Keratinocyte (primary cell): ENCODE results near the gene FGF22. TPM values are rescaled to one million over a fixed set of nuclear protein-coding genes. Genes with fewer than 3 reads are reported as not detected.
A peak's percentile ranks its signal among the peaks of the same experiment; 100 is the strongest.

Source experiments
- DNase-seq: peaks from one replicate; pipeline ENCODE4 v3.0.0-alpha.2; 2011; ENCODE audit warnings: low read depth, missing footprints, low spot score
- FAIRE-seq: peaks from 2 replicates; lab custom pipeline; 2011; peaks lifted over from hg19 to GRCh38; lab: Jason Lieb, UNC
- H2AFZ ChIP-seq: 2 replicates; pipeline ENCODE4 v1.6.0; 2012; ENCODE audit warnings: low read length, control low read depth, inconsistent platforms; ENCODE audit not compliant: control insufficient read depth
- H3K27ac ChIP-seq: 2 replicates; pipeline ENCODE4 v1.5.1; 2011; ENCODE audit warnings: low read length; ENCODE audit not compliant: control insufficient read depth, insufficient read depth
- H3K27me3 ChIP-seq: 3 replicates; pipeline ENCODE4 v1.6.0; 2011; ENCODE audit warnings: low read length; ENCODE audit not compliant: control insufficient read depth, insufficient read depth; ENCODE audit errors: extremely low read depth
- H3K36me3 ChIP-seq, 2 experiments: 2 replicates in 1 of 2; 3 replicates in 1 of 2; pipeline ENCODE4 v1.5.1; 2011; ENCODE audit warnings: low read length in 2 of 2, mild to moderate bottlenecking in 1 of 2; ENCODE audit not compliant: control insufficient read depth in 2 of 2, insufficient read depth in 2 of 2; ENCODE audit errors: extremely low read depth in 1 of 2
- H3K4me1 ChIP-seq: 3 replicates; pipeline ENCODE4 v1.5.1; 2011; ENCODE audit warnings: low read length; ENCODE audit not compliant: control insufficient read depth, insufficient read depth; ENCODE audit errors: extremely low read depth
- H3K4me2 ChIP-seq: 3 replicates; pipeline ENCODE4 v1.6.0; 2011; ENCODE audit warnings: low read depth, low read length; ENCODE audit not compliant: control insufficient read depth, insufficient read depth; ENCODE audit errors: extremely low read depth
- H3K4me3 ChIP-seq, 3 experiments: fragments of 200-600 bp in 1 of 3; sonication (generic) in 1 of 3; 2 replicates in 2 of 3; 3 replicates in 1 of 3; pipeline ENCODE4 v1.5.1; 2011 to 2016; ENCODE audit warnings: low read length in 3 of 3, mild to moderate bottlenecking in 3 of 3, control low read depth in 2 of 3, inconsistent platforms in 1 of 3, low read depth in 1 of 3, mixed read lengths in 1 of 3, mixed run types in 1 of 3, moderate library complexity in 1 of 3; ENCODE audit not compliant: control insufficient read depth in 2 of 3, insufficient read depth in 2 of 3; ENCODE audit errors: extremely low read depth in 1 of 3
- H3K79me2 ChIP-seq: 2 replicates; pipeline ENCODE4 v1.6.0; 2012; ENCODE audit warnings: low read length; ENCODE audit not compliant: control insufficient read depth, insufficient read depth
- H3K9ac ChIP-seq: 3 replicates; pipeline ENCODE4 v1.6.0; 2011; ENCODE audit warnings: low read length; ENCODE audit not compliant: control insufficient read depth, insufficient read depth; ENCODE audit errors: extremely low read depth
- H3K9me1 ChIP-seq: 3 replicates; pipeline ENCODE4 v1.6.0; 2011; ENCODE audit warnings: low read length; ENCODE audit not compliant: control insufficient read depth, insufficient read depth; ENCODE audit errors: extremely low read depth
- H3K9me3 ChIP-seq: 2 replicates; pipeline ENCODE4 v1.5.1; 2012; ENCODE audit warnings: low read depth, low read length; ENCODE audit not compliant: control insufficient read depth
- H4K20me1 ChIP-seq: 3 replicates; pipeline ENCODE4 v1.6.0; 2011; ENCODE audit warnings: low read length; ENCODE audit not compliant: control insufficient read depth, insufficient read depth; ENCODE audit errors: extremely low read depth
- EZH2 ChIP-seq: IDR thresholded peaks from one replicate; pipeline ENCODE4 v1.6.1; 2012; ENCODE audit warnings: inconsistent platforms, mild to moderate bottlenecking, low read length, moderate library complexity
- dilution Hi-C: fragments of 300-500 bp; cut with MboI; formaldehyde crosslinking; loops from one replicate; pipeline ENCODE4 v1.7.0; 2020; ENCODE audit warnings: low sequenced_read_pairs; ENCODE audit not compliant: extremely low pct_ligation_motif_present
- polyA plus RNA-seq, 5 experiments: library from polyadenylated mRNA; depleted of rRNA in 3 of 5; stranded (reverse) in 3 of 5; stranded (forward) in 1 of 5; unstranded in 1 of 5; fragments of >200 nt; gene quantifications; 1 replicate in 1 of 5; 2 replicates in 3 of 5; 3 replicates in 1 of 5; pipeline versions ENCODE4 v1.2.1 to v1.2.3, GENCODE V29; 2011 to 2012; ENCODE audit warnings: missing spikeins in 2 of 5, low read depth in 1 of 5, low replicate concordance in 1 of 5
- TF ChIP-seq, protein P1 (sequence below), 3 experiments: IDR thresholded peaks in 1 of 3; conservative IDR thresholded peaks in 1 of 3; optimal IDR thresholded peaks in 1 of 3; 2 replicates in 2 of 3; 3 replicates in 1 of 3; pipeline versions ENCODE3 to v1.5.1; 2011; ENCODE audit warnings: low read length in 3 of 3, mild to moderate bottlenecking in 3 of 3, moderate library complexity in 2 of 3, control low read depth in 1 of 3, inconsistent platforms in 1 of 3; ENCODE audit not compliant: insufficient read depth in 2 of 3; ENCODE audit errors: extremely low read depth in 1 of 3

Gene FGF22
- polyA plus RNA-seq, 1 donor (not counting 4 experiments of a cell fraction or from before 2014, with no cell fraction given): not detected

GRCh38 chr19:610801-611480, 28.7 kb upstream of the FGF22 start:
- peak overlapping the region; percentile 44 for H2AFZ ChIP-seq
- FAIRE-seq: no peak
- peak overlapping the region; percentile 64 for H3K9ac ChIP-seq

GRCh38 chr19:611481-611868, 28.2 kb upstream of the FGF22 start:
- Histone ChIP-seq H4K20me1 (peaks cover 8% of the 10 kb centered on the region), H3K9ac (peak overlapping the region; percentile 64), H3K4me3 (no peak overlapping the region), H3K4me1 (peaks cover 18% of the 10 kb centered on the region), H3K36me3 (peaks cover 0 to 2% of the 10 kb centered on the region in 2 experiments), H2AFZ (no peak overlapping the region), H3K27ac (peak overlapping the region; percentile 57), H3K79me2 (no peaks in the 10 kb centered on the region), H3K27me3 (no peaks in the 10 kb centered on the region), H3K9me3 (no peaks in the 10 kb centered on the region), H3K4me2 (peak overlapping the region; percentile 15), H3K9me1 (no peaks in the 10 kb centered on the region)
- TF ChIP-seq, protein P1, sequence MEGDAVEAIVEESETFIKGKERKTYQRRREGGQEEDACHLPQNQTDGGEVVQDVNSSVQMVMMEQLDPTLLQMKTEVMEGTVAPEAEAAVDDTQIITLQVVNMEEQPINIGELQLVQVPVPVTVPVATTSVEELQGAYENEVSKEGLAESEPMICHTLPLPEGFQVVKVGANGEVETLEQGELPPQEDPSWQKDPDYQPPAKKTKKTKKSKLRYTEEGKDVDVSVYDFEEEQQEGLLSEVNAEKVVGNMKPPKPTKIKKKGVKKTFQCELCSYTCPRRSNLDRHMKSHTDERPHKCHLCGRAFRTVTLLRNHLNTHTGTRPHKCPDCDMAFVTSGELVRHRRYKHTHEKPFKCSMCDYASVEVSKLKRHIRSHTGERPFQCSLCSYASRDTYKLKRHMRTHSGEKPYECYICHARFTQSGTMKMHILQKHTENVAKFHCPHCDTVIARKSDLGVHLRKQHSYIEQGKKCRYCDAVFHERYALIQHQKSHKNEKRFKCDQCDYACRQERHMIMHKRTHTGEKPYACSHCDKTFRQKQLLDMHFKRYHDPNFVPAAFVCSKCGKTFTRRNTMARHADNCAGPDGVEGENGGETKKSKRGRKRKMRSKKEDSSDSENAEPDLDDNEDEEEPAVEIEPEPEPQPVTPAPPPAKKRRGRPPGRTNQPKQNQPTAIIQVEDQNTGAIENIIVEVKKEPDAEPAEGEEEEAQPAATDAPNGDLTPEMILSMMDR (optimal IDR thresholded peaks at IDR 0.05 in 1 of 3, IDR thresholded peaks at IDR 0.05 in 1 of 3, conservative IDR thresholded peaks at IDR 0.05 in 1 of 3; ENCODE audit: extremely low read depth in 1 of 3, insufficient read depth in 2 of 3, low read length in 3 of 3): no peak
- TF ChIP-seq EZH2: no peak
- peak; percentile 67 for DNase-seq
- dilution Hi-C loops: no loop called here
- FAIRE-seq: no peak

More at GRCh38 chr19:610801-611480, 28.7 kb upstream of the FGF22 start:
- no peak for TF ChIP-seq EZH2
- TF ChIP-seq, protein P1 (optimal IDR thresholded peaks at IDR 0.05 in 1 of 3, IDR thresholded peaks at IDR 0.05 in 1 of 3, conservative IDR thresholded peaks at IDR 0.05 in 1 of 3; ENCODE audit: extremely low read depth in 1 of 3, insufficient read depth in 2 of 3, low read length in 3 of 3): no peak
- peak overlapping the region in 1 of 3 experiments; percentile 49 for H3K4me3 ChIP-seq
- DNase-seq: no peak
- H3K36me3 ChIP-seq: peaks cover 0 to 2% of the 10 kb centered on the region in 2 experiments
- H3K4me2 ChIP-seq: peak overlapping the region; percentile 15
- H3K79me2 ChIP-seq: no peaks in the 10 kb centered on the region
- peaks cover 18% of the 10 kb centered on the region for H3K4me1 ChIP-seq
- no peaks in the 10 kb centered on the region for H3K9me1 ChIP-seq
- peak overlapping the region; percentile 57 for H3K27ac ChIP-seq
- dilution Hi-C loops: no loop called here
- H3K27me3 ChIP-seq: no peaks in the 10 kb centered on the region
- H4K20me1 ChIP-seq: peaks cover 8% of the 10 kb centered on the region
- no peaks in the 10 kb centered on the region for H3K9me3 ChIP-seq
